Ureter (tissue), 1 donor: ENCODE results near the gene RBP7. TPM values are rescaled to one million over a fixed set of nuclear protein-coding genes. Genes with fewer than 3 reads are reported as not detected.
"Not testable (repeated sequence)": the region's sequence is repeated elsewhere in the genome, so short reads cannot be mapped to it uniquely, and the experiment has no call there.

ENCODE experiments used
- DNase-seq: peaks from one replicate; pipeline ENCODE4 v3.0.0-alpha.2; 2020; ENCODE audit warnings: low spot score
- total RNA-seq: library from RNA; stranded (reverse); gene quantifications from one replicate; pipeline ENCODE4 v1.2.4, GENCODE V29; 2023
- donor health status: DM: yes; HTN: yes; CAD: no.

Gene RBP7
- total RNA-seq = 8.5 TPM

GRCh38 chr1:9996624-9997582 lies at the start of gene RBP7:
TSS of gene RBP7 (plus strand) at chr1:9997228. CDS start at chr1:9997259, 31 bp downstream.
- no peak for DNase-seq

GRCh38 chr1:9957726-9958125 lies 39.3 kb upstream of the RBP7 start:
- DNase-seq = no peak

- DNase-seq = no peak
Observed at GRCh38 chr1:9960011-9960410, 37.0 kb upstream of the RBP7 start.

GRCh38 chr1:9960706-9961562 lies 36.1 kb upstream of the RBP7 start:
- no peak for DNase-seq

GRCh38 chr1:9984253-9984652 lies 12.8 kb upstream of the RBP7 start:
- DNase-seq = no peak

- no peak for DNase-seq
Observed at GRCh38 chr1:9985001-9985400, 12.0 kb upstream of the RBP7 start.

GRCh38 chr1:9989773-9990172 lies 7.3 kb upstream of the RBP7 start:
- DNase-seq = no peak

GRCh38 chr1:9990944-9991343 lies 6.1 kb upstream of the RBP7 start:
- no peak for DNase-seq

GRCh38 chr1:9992910-9993309 lies 4.1 kb upstream of the RBP7 start:
- no peak for DNase-seq

- no peak for DNase-seq
Observed at GRCh38 chr1:9993561-9994075, 3.4 kb upstream of the RBP7 start.

- DNase-seq = no peak
Observed at GRCh38 chr1:10001016-10001665, 4.1 kb downstream of the RBP7 start.

GRCh38 chr1:10005248-10005647 lies 8.2 kb downstream of the RBP7 start:
- DNase-seq = not testable (repeated sequence)

- no peak for DNase-seq
Observed at GRCh38 chr1:10007169-10007568, 10.1 kb downstream of the RBP7 start.

GRCh38 chr1:10014016-10014415 lies 17.0 kb downstream of the RBP7 start:
- no peak for DNase-seq

- no peak for DNase-seq
Observed at GRCh38 chr1:10019561-10019960, 22.5 kb downstream of the RBP7 start.

GRCh38 chr1:10020086-10020485 lies 23.1 kb downstream of the RBP7 start:
- DNase-seq = no peak

GRCh38 chr1:10020678-10021077 lies 23.6 kb downstream of the RBP7 start:
- not testable (repeated sequence) for DNase-seq

- DNase-seq = not testable (repeated sequence)
Observed at GRCh38 chr1:10021992-10022391, 25.0 kb downstream of the RBP7 start.

GRCh38 chr1:10022656-10023055 lies 25.6 kb downstream of the RBP7 start:
- no peak for DNase-seq

- no peak for DNase-seq
Observed at GRCh38 chr1:10025354-10025753, 28.3 kb downstream of the RBP7 start.

- DNase-seq = no peak
Observed at GRCh38 chr1:10027027-10027426, 30.0 kb downstream of the RBP7 start.
